Stimulated activated CD8-positive, alpha-beta memory T cell treated with anti-CD3 and anti-CD28 coated beads, Interleukin-12 subunit alpha, Interleukin-12 subunit beta, amount 100 ng/mL, for 24 hours (primary cell): ENCODE measurements around the gene RACK1.

Experiments used
- DNase-seq: peaks from one replicate; pipeline ENCODE4 v3.0.0-alpha.2; 2020; ENCODE audit errors: extremely low read depth

The RACK1 gene

GRCh38 chr5:181233801-181234454 is 9.8 kb downstream of the RACK1 start:
- no peak for DNase-seq

DNA sequence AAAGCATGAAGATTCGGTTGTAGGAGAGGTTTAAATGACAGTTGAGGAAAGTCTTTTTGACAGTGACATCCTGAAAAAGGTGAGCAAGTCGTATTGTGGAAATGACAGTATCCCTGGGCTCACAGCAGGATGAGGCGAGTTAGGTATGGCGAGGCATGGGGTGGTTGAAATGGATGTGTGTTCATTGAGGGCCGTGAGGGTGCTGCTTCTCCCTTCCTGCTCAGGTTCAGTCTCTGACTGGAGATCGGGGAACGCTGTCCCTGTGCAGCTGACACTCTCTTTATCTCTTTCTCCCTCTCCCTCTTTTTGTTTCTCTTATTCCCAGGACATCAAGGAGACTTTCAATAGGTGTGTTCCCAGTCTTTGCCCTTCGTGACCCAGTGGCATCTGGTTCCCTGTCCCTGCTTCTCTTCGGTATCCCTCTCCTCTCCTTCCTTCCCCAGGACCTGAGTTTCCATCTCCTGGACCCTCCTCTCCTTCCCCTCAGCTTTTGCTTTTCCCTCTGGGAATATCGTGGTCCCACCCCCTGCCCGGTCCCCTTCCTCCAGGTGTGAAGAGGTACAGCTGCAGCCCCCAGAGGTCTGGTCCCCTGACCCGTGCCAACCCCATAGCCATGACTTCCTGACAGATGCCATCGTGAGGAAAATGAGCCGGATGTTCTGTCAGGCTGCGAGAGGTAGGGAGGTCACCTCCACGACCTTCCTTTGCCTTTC is 10.5 kb downstream of the RACK1 start:
- DNase-seq: no peak

DNA sequence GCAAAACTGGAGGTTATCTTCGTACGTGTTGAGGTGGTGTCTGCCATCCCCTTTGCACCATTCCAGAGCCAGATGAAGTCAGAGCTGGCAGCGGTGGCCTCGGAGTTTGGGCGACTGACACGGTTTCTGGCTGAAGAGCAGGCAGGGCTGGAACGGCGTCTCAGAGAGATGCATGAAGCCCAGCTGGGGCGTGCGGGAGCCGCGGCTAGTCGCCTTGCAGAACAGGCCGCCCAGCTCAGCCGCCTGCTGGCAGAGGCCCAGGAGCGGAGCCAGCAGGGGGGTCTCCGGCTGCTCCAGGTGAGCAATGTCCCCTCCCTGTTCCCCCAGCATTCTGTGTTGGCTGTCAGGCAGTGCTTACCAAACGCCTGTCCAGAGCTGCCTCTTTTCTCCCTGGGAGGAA is 11.1 kb downstream of the RACK1 start:
- no peak for DNase-seq

- no peak for DNase-seq
These were observed 12.3 kb downstream of the RACK1 start for GRCh38 chr5:181231432-181231831.

DNA sequence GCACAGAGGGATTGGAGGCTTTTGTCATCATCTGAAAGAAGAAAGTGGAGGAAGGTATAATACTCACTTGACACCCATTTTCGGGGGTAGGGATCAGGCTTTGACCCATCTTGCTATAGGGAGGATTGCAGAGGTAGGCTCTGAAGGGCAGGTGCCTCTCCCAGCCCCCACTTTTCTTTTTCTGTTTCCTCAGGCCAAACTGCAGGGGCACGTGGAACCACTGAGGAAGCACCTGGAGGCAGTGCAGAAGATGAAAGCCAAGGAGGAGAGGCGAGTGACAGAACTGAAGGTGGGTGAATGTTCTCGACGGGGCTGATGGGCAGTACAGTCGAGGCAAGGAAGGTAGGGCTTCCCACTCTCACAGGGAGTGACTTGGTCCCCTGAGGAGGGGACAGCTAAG is 13.2 kb downstream of the RACK1 start:
- no peak for DNase-seq

- DNase-seq: no peak
These were observed 13.7 kb downstream of the RACK1 start for GRCh38 chr5:181229996-181230395.

- no peak for DNase-seq
These were observed 19.1 kb downstream of the RACK1 start for GRCh38 chr5:181224390-181225229.

DNA sequence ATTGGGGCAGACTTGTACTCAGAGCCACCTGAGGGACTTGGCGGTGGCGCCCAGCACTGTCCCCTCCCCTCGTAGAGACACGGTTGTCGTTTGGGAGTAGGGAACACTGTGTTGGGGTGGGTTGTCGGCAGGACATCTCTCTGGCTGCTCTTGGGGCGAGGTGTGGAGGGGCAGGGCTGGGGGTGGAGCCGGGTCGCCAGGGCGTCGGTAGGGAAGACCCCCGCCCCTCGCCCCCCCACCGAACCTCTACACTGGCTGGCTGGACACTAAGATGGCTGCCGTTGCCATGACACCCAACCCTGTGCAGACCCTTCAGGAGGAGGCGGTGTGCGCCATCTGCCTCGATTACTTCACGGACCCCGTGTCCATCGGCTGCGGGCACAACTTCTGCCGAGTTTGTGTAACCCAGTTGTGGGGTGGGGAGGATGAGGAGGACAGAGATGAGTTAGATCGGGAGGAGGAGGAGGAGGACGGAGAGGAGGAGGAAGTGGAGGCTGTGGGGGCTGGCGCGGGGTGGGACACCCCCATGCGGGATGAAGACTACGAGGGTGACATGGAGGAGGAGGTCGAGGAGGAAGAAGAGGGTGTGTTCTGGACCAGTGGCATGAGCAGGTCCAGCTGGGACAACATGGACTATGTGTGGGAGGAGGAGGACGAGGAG is 19.8 kb downstream of the RACK1 start:
- DNase-seq: no peak

DNA sequence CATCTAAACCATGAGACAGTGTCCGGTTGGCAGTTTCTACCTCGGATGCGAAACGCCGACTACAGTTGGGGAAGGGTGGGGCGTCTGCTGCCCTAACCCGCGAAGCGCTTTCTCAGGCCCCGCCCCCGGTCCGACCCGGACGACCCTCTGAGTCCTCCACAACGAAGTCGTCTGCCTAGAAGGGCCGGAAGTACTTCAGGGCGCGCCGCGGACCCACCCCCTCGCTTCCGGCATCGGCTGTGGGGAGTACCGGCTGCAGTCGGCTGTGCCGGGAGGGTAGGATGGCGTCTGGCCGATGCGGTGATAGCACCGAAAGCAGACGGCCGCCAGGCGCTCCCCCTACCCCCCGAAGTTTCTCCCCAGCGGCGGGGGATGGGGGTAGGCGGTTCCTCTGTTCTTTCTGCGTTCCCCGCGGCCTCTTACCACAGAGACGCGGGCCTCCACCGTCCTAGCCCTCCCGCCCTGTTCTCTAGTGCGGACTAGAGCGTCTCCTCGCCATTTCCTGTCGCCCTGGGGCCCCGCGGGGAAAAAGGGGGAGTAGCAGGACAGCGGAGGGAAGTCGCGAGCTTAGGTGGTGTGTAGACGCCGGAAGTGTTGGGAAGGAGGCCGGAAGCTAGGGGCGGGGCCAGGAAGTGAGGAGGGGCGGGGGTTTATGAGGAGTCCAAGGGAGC is 20.5 kb downstream of the RACK1 start, which contains the start of gene TRIM41:
Gene TRIM41 (plus strand): TSS at position 224 of the 671 bp plus-strand sequence. CDS start 719 bp downstream, outside the sequence.
- peak; percentile 98 for DNase-seq

DNA sequence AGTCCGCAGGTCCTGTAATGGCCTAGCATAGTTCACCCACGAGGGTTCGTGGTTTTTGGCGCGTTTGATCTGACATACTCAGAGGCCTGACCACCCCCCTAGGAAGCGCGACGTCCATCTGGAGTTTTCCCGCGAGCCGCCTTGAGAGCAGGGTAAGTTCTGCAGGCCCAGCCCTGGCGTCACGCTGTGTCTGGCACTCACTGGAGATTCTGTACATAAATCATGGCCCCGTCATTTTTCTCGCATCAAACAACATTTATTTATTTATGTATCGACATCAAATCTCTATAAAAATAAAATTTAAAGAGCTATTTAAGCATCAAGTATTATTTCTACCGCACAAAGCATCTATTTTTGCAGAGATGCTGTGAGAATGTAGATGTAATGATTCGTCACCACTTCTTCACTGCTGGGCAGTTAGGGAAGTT is 21.1 kb downstream of the RACK1 start:
- no peak for DNase-seq

DNA sequence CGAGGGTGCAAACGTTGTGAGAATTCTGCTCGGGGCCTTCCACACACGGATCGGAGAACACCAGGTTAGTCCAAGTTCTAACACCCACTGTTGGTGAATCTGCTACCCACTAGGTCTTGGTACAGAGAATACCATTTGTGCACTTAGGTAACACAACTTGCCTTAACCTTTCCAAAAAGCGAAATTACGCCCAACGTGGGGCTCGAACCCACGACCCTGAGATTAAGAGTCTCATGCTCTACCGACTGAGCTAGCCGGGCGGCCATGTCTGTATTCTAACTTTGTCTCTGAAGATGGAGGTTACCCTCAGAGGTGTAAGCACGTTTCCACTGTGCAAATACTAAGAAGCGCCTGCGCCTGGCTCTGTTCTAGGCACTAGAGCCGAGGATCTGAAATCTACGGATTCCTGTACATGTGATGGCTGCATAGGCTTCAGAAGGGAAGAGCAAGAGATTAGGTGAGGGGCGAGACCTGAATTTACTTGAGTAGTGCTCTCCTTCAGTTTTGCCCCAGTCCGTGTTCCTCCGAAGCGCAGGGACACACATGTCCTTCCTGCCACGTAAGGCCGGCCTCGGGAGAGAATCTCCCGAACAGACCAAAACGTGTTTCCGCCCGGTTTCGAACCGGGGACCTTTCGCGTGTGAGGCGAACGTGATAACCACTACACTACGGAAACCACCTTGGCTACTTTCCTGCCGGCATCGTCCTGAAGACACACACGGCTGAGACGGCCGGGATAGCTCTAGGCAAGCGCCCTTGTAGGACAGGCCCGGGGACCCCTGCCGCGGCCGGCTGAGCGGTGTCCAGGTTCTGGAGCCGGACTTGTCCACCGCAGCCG is 21.7 kb downstream of the RACK1 start:
- DNase-seq: peak; percentile 88

DNA sequence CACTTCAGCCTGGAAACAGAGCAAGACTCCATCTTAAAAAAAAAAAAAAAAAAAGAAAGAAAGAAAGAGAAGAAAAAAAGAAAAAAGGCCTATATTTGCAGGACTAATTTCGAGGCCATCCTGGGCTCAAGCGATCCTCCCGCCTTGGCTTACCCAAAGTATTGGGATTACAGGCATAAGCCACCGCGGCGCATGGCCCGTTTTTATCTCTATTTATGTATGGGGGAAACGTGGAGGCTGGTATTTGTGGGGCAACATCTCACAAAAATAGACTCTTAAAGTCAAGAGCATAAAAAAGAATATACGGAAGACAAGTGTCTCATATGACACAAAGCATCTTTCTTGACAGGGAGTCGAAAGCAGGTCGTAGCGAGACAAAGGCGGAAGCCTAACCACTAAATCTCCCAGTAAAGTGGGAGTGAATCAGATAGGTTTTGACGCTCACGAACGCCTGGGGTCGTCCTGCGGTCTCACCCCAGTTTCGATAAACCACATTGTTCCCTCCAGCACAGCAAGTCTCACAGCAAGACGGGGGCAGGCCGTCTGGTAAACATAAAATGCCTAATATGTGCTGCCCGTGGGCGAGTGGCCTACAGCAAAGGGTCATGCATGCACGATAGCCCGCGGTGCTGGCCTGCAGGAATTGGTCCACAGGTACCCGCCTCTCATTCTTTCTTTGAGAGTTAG is 22.5 kb downstream of the RACK1 start:
- no peak for DNase-seq

DNA sequence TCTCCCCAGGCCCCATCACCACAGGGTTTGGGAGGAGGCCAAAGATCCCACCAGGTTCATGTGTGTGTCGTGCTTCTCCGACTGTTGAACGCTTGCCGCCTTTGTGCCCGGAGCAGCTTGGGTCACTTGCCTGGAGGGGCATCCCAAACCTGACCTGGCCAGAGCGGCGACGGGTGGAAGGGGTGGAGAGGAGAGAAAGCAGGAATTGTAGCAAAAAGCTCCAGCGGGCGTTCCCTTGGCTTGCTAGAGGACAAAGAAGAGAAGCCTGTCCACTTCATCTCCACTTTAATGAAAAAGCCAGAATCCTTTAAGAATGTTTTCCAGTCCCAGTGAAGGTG is 23.6 kb downstream of the RACK1 start:
- DNase-seq: no peak

GRCh38 chr5:181219262-181220177 is 24.2 kb downstream of the RACK1 start:
- no peak for DNase-seq

DNA sequence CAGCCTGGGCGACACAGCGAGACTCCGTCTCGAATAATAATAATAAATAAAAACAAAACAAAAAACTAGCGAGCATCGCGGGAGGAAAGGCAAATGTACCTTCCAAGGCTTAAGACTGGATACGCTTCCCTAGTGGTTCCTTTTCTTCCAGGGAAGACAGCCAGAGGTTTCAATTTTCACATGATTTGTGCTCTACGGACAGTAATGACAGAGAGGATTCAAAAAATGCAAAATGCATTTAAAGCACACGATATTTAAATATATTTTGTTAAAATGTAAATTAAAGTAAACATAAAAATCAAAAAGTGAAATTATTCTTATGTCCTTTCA is 24.9 kb downstream of the RACK1 start:
- no peak for DNase-seq

DNA sequence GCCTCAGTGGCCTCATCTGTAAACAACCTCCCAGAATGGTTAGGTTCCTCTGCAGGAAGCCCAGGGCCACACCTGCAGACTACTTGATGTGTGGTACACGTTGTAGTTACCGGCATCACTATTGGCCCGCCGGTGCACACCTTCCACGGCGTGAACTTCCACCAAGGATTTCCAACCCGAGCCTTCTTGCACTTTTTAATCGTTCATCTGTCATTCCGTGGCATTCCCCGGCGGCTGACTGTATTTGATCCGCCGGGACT is 26.0 kb downstream of the RACK1 start:
- no peak for DNase-seq

DNA sequence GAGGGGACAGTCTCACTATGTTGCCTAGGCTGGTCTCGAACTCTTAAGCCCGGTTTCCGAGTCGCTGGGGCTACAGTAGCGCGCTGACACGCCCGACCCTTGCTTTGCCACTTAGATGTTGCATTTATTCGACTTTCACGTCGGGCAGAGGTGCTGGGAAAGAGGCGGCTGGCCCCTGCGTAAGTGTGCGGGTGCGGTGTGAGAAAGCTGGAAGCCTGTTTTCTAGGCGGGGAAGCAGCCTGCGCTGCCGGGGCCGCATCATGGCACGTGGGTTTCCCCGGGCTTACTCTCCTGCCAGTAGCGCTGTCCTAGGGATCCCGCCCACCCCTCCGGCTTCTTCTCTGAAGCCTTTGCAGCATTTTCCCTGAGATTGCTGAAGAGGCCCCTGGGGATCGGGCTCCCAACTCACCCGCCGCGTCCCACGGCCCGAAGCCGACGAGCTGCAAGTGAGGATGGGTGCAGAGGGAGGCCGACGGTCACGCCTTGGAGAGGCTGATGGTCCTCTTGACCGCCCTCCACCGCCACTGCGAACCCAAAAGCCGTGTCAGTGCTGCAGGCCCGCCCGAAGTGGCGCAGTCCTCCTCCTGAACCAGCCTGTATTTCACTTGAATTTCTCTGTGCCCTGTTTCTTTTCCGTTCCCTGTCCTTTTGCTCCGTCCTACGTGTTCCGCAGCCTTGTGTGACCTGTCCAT is 26.4 kb downstream of the RACK1 start:
- DNase-seq: no peak
